ENCODE measurements around the gene GAB3.
"Not testable (repeated sequence)": the region's sequence is repeated elsewhere in the genome, so short reads cannot be mapped to it uniquely, and the experiment has no call there.

- not testable (repeated sequence) for TF ChIP-seq CTCF, POLR2A (IDR thresholded peaks at IDR 0.05)
Observed at GRCh38 chrX:154670848-154671247, 80.0 kb downstream of the GAB3 start.
